GM19043 (cell line): ENCODE measurements around the gene POMT2.

ENCODE experiments used
- ATAC-seq: cut with Tn5 transposase; IDR thresholded peaks from one replicate; pipeline ENCODE4 v1.9.1; 2021; ENCODE audit warnings: low read depth; ENCODE audit not compliant: unreplicated experiment

Gene POMT2

GRCh38 chr14:77270361-77271112, 50.1 kb downstream of the POMT2 start:
- ATAC-seq = no peak

- no peak for ATAC-seq
These were observed 51.6 kb downstream of the POMT2 start for GRCh38 chr14:77268989-77269600.

- no peak for ATAC-seq
These were observed 52.6 kb downstream of the POMT2 start for GRCh38 chr14:77267937-77268699.

- ATAC-seq = no peak
These were observed 54.3 kb downstream of the POMT2 start for GRCh38 chr14:77266336-77266735.

GRCh38 chr14:77265561-77266335, 54.9 kb downstream of the POMT2 start:
- ATAC-seq = no peak

- no peak for ATAC-seq
These were observed 55.5 kb downstream of the POMT2 start for GRCh38 chr14:77265187-77265515.

GRCh38 chr14:77264466-77265186, 56.1 kb downstream of the POMT2 start:
- ATAC-seq = no peak

- ATAC-seq = no peak
These were observed 60.1 kb downstream of the POMT2 start for GRCh38 chr14:77260631-77261030.

- no peak for ATAC-seq
These were observed 60.5 kb downstream of the POMT2 start for GRCh38 chr14:77260199-77260598.

GRCh38 chr14:77259025-77259715, 61.5 kb downstream of the POMT2 start:
- ATAC-seq = no peak

GRCh38 chr14:77258566-77258965, 62.1 kb downstream of the POMT2 start:
- no peak for ATAC-seq

- ATAC-seq = no peak
These were observed 63.0 kb downstream of the POMT2 start for GRCh38 chr14:77257700-77258099.

- ATAC-seq = no peak
These were observed 64.0 kb downstream of the POMT2 start for GRCh38 chr14:77256694-77257093.

- no peak for ATAC-seq
These were observed 67.1 kb downstream of the POMT2 start for GRCh38 chr14:77253333-77254190.

GRCh38 chr14:77251870-77252269, 68.8 kb downstream of the POMT2 start:
- no peak for ATAC-seq

- ATAC-seq = no peak
These were observed 69.8 kb downstream of the POMT2 start for GRCh38 chr14:77250927-77251326.

- ATAC-seq = no peak
These were observed 71.4 kb downstream of the POMT2 start for GRCh38 chr14:77249286-77249685.

GRCh38 chr14:77248666-77249065, 72.0 kb downstream of the POMT2 start:
- no peak for ATAC-seq

- ATAC-seq = no peak
These were observed 73.9 kb downstream of the POMT2 start for GRCh38 chr14:77246784-77247183.
